ENCODE results near the gene CALCA. TPM values are rescaled to one million over a fixed set of nuclear protein-coding genes. Genes with fewer than 3 reads are reported as not detected.

The CALCA gene
- total RNA-seq, 1 donor from 2014 or later, result 0.29 TPM

Other genes with a start within 250 kb of the CALCA start
- 6.2 and 9.8 TPM in 2 replicates for gene CYP2R1, start 80.1 kb downstream of the CALCA start, total RNA-seq
- gene CALCB, start 101.2 kb upstream of the CALCA start, total RNA-seq, result 0.29 and 0.72 TPM in 2 replicates
- gene INSC, start 142.6 kb upstream of the CALCA start, total RNA-seq, result 0.58 and 0.81 TPM in 2 replicates